ENCODE measurements around the gene CDK18.

The CDK18 gene

DNA sequence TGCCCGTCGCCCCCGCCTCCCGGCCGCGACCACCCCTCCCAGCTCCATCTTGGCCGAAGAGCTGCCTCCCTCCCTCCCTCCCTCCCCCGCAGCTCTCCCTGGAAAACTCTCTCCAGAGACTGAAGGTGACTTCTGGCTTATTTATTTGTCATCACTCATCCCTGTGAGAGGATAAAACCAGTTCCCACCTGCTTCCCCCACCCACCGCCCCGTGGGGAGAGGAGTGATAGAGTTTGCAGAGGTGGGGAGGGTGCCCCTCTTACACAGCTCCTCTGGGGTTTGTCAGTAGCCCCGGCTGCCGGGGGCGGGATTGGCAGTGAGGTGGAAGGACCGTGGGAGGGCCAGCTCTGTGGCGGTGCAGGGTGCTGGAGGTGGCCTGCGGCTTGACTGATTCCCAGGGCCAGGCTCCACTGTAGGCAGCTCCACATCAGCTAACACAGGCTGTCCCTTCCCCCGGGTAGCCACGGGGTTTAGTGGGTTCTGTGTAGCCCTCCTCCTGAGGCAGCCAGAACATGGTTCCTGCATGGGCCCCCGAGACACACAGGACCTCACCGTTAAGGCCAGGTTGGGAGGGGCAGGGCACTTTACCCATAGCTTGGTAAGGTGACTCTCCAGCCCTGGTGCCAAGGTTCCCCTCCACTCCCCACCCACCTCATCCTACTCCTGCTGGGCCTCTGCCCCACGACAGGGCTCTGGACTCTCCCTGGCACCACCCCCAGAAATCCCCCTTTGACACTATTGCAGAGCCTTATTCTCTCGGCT lies 65.1 kb downstream of the CDK18 start:
- no peak for DNase-seq (ENCODE audit: low read depth in 2 of 2)

DNA sequence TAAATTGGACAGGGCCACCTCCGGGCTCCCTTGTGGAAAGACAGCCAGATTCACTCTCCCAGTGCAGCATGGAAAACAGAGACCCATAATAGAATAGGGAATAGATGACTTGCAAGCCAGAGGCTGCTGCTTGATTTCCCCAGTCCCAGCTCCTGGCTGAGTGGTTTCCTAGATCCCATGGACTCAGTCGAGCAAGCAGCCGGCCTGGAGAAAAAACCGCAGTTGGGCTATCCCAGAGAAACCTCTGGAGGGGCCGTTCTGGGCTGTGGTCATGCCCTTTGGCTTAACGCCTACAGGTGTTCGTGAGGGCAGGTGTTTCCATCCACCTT lies 65.7 kb downstream of the CDK18 start:
- no peak for DNase-seq (ENCODE audit: low read depth in 2 of 2)

DNA sequence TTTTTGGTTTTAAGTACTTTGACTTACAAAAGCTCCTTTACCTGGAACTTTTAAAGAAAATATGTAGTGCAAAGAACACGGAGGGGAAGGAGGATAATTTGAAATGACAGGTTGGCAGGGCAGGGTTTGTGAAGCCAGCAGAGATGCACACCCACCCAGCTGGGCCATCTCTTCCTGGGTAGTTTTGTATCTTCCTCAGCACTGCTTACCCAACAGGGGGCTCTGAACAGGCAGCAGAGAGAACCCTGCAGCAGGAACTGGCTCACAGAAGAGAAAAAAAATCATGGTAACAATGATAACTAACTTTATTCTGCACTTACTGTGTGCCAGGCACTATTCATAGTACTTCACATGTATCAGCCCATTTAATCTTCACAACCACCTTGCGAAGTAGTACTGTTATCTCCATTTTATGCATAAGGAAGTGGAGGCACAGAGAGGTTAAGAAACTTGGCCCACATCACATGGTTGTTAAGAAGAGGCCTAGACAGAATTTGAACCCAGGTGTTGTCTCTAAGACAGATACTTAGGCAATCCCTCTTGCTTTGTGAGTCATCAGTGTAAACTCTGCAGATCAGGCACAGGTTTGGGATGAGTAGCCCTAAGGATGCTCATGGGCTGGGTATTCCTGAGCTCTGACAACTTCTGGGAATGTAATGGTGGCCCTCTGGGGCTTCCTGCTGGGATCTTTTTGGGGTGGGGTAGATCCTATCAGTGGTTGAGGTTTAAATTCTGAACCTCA lies 66.5 kb downstream of the CDK18 start:
- no peak for DNase-seq (ENCODE audit: low read depth in 2 of 2)

DNA sequence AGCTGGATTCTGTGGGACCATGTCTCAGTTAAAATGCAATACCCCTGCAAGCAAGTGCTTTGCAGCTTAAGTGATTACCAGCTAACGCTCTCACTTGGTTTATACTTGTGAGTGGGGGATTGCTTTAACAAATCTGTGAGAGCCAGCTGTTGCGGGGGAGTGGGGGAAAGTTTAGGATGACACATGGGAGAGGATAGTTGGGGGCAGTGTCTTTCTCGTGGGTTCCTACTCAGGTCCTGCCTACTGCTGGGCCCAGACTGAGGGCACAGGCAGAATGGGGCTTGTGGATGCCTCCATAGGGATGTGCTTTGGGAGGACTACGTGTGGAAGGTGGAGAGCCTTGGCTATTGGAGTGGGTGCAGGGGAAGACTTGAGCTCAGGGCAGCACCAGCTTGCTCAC lies 67.3 kb downstream of the CDK18 start:
- DNase-seq (ENCODE audit: low read depth in 2 of 2), result no peak

DNA sequence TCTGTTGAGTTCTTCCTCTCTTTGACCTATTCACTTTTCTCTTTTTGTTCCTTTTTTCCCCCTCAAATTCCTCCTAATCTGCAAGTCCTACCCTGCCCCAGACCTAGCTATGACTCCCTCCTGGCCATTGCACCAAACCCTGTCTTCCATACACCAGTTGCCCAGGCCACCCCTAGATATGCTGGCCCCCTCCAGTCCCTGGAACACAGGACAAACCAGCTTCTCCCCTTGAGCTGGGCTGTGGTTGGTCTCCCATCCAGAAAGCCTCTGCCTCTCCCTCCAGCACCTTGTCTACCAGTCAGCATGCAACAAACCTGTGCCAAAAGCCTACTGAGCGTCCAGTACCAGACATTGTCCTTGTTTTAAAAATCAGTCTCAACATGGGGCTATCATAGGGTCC lies 68.0 kb downstream of the CDK18 start:
- no peak for DNase-seq (ENCODE audit: low read depth in 2 of 2)

DNA sequence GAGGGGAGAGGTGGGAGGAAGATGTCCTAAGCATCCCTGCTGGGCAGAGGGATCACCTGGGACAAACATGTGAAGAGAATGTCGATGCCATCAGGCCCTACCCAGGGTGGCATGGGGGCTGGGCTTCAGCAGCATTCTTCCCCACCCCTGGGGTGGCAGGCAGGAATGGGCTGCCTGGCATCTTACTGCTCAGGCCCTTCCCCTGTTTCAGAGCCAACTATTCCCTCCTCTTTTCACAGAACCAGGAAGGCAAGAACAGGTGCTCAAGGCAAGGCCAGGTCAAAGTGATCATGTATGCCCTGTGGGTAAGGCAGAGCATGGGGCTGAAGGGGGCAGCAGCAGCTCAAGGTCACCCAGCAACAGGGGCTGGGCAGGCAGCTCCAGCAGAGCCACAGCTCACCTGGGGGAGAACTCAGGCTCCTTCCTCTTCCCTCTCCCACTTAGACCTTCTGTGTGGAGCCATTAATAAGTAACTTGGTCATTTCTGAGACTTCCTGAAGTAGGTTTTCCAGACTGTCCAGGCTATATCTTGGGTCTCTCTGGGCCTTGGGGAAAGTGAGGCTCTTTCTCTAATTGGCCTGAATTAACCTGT lies 70.9 kb downstream of the CDK18 start:
- no peak for DNase-seq (ENCODE audit: low read depth in 2 of 2)

DNA sequence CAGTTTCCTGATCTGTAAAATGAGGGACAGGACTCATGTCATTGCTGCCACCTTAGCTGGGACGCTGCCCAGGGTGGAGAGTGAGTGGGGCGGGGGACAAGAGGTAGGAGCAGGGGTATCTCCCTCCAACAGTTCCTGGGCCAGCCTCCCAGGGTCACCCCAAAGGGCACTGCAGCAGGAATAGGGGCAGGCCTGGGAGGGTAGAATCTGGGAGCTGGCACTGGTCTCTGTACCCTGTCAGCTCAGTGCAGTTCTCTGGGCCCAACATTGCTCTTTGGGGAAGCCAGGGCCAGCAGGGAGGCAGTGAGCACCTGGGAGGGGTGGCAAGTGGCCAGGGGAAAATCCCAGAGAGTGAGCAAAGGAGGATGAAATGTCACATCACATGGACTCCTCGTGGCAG lies 71.5 kb downstream of the CDK18 start:
- DNase-seq (ENCODE audit: low read depth in 2 of 2), result no peak

DNA sequence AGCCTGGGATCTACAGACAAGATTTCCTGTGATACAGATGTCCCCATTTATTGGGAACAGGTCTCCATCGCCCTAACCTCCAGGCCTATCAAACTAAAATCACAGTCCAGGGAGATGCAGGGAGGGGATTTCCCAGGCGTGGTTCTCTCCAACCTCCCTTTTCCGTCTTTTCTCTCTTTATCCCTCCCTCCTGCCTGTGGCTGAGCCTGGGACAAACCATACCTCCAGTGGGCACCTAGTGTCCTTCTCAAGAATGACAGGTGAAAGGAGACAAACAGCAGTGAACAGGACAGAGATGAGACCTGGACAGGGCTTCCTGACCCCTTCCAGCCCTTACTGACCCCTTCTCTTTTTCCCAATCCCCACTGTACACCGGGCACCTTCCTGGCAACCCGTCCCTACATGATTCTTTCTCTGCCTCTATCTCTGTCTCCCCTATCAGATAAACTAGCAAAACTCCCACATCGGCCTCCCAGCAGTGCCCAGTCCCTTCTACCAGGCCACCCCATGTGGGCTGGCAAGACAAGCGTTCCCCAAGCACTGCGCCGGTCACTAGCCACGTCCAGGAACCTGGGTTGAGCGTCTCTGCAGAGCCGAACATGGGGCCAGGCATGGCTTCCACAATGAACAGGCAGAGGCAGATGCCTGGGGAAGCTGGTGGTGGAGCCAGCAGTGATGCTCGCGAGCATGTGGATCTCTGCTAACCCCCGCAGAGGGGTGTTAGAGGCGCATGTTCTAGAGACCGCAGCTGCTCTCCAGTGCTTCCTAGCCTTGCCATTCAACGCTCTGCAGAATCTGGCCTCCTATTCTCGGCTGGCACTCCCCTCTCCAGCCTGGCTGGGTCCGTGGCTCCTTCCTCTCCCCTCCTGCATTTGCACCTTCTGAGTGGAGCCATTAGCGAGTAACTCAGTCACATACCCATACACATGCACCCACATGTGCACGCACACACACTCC lies 72.6 kb downstream of the CDK18 start:
- DNase-seq (ENCODE audit: low read depth in 2 of 2), result no peak

DNA sequence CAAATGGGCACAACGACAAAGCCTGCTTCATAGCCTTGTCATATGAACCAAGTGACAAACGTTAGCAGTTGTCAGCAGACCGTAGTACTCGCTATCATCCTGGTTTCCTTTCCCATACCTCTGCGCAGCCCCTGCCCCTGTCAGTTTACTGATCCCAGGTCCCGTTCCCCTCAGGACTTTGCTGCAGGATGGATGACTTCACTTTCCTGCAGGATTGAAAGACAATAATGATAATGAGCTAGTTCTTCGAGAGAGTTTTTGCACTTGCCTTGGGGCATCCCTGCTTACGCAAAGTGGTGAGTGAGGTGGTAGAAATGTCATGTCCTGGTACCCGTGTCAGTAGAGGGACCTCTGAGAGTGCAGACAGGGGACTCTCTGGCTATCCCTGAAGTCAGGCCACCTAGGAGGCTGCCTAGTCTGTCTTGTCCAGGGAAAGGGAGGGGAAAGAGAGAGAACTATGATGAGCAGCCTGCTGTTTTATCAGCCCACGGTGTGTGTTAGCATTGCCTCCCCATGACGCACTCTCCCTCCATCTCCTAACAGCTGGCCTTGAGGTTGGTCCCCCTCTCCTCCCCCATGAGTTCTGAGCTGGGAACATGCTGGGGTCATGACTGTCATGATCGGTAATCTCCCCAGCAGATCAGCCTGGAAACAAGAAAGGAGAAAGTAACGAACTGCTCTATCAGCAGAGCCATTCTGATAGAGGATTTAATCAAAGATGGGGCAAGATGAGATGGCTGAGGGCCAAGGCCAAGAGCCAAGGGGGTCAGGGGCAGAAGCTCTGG lies 73.6 kb downstream of the CDK18 start:
- no peak for DNase-seq (ENCODE audit: low read depth in 2 of 2)

DNA sequence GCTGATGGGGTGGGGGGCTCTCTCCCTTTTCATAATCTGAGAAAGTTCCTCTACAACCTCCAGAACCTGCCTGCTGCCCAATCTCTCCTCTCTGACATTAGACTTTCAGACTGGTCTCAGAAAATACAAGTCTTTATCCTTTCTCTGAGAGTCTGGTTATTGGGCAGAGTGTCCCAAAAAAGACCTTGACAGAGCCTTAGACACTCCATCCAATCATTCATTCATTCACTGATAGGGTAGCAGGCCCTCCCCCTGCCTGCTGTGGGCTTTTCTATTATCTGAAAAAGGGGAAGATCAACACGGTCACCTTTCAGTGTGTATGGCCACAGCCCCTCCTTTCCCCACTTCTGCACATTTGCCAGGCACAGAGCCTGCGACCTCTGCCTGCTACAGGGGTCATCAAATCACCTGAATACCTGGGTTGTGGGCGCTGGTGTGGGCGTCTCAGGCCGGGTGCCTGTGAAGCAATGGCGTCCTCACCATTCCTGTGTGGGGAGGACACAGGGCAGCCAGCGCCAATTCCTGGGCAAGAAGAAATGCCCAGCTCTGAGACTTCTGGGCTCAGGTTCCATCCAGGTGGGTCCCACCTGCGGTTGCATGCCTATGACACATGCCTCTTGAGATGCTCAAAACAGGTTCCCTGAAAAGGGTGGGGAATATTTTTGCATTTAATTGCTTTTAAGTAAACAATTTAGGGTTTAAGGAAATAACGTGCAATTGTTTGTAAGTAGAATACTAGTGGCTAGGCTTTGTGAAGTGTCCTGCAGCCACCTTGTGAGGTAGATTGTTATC lies 74.5 kb downstream of the CDK18 start:
- no peak for DNase-seq (ENCODE audit: low read depth in 2 of 2)

DNA sequence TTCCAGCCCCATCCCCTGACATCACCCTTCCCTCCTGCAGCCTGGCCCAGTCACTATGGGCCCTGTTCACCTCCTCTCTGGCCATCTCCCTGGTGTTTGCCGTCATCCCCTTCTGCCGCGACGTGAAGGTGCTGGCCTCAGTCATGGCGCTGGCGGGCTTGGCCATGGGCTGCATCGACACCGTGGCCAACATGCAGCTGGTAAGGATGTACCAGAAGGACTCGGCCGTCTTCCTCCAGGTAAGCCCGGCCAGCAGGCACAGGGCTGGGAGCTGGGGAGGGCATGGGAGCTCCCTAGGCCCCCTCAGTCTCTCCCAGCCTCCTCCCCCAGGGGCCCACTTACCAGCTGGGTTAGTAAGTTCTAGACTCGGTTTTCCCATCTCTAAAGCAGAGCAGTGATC lies 75.2 kb downstream of the CDK18 start:
- no peak for DNase-seq (ENCODE audit: low read depth in 2 of 2)

DNA sequence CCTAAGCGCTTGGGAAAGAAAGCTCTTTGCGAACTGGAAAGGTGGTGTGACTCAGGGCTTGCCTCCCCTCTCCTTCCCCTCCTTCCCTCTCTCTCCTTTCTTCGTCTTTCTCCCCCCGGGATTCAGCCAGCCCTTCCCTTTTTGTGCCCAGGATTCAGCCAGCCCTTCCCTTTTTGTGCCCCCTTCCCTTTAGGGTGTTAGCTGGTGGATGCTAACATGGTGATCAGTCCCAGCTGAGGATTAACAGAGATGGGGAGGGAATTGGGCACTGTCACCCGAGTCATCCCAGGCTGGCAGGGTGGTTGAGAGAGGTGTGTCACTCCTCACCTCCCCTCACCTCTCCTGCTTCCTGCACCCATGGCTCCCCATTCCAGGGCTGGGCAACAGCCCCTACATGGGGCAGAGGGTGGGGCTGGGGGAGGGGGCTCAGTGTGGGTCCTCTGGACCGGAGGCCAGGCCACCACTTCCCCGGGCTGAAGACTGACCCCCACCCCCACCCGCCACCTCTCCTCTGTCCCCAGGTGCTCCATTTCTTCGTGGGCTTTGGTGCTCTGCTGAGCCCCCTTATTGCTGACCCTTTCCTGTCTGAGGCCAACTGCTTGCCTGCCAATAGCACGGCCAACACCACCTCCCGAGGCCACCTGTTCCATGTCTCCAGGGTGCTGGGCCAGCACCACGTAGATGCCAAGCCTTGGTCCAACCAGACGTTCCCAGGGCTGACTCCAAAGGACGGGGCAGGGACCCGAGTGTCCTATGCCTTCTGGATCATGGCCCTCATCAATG lies 75.9 kb downstream of the CDK18 start:
- no peak for DNase-seq (ENCODE audit: low read depth in 2 of 2)

DNA sequence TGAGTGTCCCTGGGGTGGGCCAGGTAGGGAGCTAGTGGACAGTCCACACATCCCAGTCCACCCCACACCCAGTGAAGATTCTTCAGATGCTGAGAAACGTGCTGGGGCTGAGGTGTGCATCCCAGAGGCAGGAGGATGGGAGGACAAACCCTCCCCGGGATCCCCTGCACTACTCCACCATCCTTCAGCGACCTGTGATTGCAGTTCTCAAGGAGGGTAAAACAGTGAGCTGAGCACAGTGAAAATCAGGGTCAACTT lies 76.4 kb downstream of the CDK18 start:
- no peak for DNase-seq (ENCODE audit: low read depth in 2 of 2)

DNA sequence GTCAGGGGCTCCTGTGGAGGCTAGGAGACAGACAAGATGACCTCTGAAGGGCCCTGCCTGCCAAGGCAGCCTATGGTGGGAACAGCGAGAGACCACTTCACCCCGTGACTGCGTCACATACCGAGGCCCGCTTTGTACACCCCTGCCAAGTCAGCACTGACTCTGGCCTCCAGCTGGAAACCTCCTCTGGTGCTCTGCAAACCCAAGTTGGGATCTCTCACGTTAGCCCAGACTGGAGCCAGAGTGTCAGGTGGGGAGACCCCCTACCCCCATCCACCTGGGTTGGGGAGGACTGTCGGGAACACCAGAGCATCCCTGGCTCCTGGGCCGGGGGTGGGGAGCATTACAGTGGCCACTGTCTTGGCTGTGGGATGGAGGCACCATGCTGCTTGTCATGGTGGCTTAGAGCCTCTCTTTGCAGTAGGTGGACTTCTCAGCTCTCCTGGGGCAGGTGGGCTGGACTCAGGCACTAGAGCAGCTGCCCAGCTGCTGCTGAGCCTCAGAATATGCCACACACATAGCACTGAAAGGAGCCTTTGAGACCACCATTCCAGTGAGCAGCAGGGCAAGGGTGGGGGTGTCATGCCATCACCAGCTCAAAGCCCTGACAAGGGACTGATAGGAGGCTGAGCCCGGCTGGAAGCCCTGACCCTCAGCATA lies 77.0 kb downstream of the CDK18 start:
- DNase-seq (ENCODE audit: low read depth in 2 of 2), result no peak

DNA sequence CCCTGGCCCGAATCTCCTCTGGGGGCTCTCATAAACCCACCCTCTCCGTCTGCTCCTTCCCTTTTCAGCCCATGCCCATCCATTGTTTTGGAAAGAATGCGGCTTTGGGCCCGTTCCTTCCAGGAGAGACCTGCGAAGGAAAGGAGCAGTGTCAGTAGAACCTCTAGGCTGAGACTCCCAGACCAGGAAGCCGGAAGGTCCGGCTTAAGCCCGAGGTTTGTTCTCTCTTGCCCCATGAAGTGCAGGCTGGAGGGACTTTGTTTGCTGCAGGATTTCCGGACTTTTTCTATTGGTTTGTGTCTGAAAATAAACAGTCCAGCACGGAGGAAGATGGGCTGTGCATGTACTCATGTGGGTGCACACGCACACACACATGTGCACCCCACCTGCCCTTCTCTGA lies 77.6 kb downstream of the CDK18 start:
- DNase-seq (ENCODE audit: low read depth in 2 of 2), result no peak

All from fibroblast of skin of left quadriceps (primary cell).